ENCODE results near the gene TLL2.

Gene TLL2

DNA sequence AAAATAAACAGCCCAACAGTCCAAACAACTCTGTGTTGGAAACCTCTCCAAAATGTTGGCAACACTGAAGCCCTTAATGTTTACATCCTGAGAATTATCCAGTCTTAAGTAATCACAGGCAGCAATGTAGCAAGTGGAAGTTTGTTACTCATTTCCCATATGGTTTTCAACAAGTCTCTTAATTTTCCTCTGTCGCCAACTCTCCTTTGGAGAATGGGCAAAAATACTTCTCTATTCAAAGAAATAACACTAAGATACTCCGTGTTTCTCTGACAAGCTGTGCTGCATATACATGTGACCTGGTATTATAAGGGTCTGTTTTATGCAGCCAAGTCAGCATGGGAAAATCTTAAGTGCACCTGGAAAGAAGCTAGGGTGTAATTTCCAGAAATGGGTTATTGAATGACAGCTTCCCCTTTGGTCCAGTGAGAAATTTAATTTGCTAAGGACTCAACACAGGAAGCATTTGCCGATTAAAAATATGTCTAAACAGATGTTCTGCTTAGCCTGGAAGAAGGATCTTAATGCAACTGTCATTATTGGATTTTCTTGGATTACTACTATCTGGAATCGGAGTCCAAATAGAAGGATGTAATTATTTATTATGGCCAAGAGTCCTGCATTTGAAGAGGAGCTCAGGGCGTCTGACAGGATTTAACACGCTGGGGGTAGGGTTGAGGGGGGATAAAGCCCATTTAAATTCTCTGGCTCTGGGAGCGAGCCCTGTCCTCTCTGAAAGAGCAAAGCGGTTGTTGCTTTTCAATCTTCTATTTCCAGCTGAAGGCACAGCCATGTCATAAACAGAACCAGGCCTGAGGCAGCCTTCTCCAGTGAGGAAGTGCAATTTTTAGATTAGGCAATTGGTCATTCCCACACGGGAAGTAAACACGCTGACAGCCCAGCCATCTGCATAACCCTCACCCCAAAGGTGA lies 73.1 kb downstream of the TLL2 start:
- H3K9ac ChIP-seq (ENCODE audit: low read depth, low read length): no peak overlapping the region
- no peak overlapping the region for H3K4me2 ChIP-seq (ENCODE audit: low read length)
- no peaks in the 10 kb centered on the region for H3K4me1 ChIP-seq (ENCODE audit: control insufficient read depth, insufficient read depth, low read length)
- no peaks in the 10 kb centered on the region for H3K9me3 ChIP-seq (replicated peaks; ENCODE audit: low read length)
- H3K27me3 ChIP-seq (ENCODE audit: control insufficient read depth, insufficient read depth, low read length): peaks cover 4% of the 10 kb centered on the region
- no peaks in the 10 kb centered on the region for H3K36me3 ChIP-seq (ENCODE audit: insufficient read depth, low read length)
- H3K4me3 ChIP-seq (ENCODE audit: low read length): no peak overlapping the region

DNA sequence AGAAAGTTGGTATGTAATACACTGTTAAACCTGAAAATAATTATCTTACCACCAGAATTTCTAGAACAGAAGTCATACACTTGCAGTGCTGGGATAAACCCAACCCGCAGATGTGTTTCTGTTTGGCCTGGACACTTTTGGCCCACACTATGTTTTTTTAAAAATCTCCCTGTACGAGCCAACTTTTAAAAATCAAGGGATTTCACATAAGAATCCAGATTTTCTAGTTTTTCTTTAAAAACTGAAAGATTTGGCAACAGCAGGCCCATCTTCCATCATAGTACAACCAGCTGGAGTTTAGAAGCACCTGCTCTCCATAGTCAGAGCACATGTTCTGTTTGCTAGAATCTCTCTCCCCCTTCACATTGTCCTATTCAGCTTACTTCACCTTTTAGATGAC lies 74.0 kb downstream of the TLL2 start:
- H3K9ac ChIP-seq (ENCODE audit: low read depth, low read length): no peak overlapping the region
- H3K36me3 ChIP-seq (ENCODE audit: insufficient read depth, low read length): no peaks in the 10 kb centered on the region
- H3K9me3 ChIP-seq (replicated peaks; ENCODE audit: low read length): no peaks in the 10 kb centered on the region
- H3K4me1 ChIP-seq (ENCODE audit: control insufficient read depth, insufficient read depth, low read length): no peaks in the 10 kb centered on the region
- H3K4me3 ChIP-seq (ENCODE audit: low read length): no peak overlapping the region
- H3K27me3 ChIP-seq (ENCODE audit: control insufficient read depth, insufficient read depth, low read length): peaks cover 4% of the 10 kb centered on the region
- H3K4me2 ChIP-seq (ENCODE audit: low read length): no peak overlapping the region

DNA sequence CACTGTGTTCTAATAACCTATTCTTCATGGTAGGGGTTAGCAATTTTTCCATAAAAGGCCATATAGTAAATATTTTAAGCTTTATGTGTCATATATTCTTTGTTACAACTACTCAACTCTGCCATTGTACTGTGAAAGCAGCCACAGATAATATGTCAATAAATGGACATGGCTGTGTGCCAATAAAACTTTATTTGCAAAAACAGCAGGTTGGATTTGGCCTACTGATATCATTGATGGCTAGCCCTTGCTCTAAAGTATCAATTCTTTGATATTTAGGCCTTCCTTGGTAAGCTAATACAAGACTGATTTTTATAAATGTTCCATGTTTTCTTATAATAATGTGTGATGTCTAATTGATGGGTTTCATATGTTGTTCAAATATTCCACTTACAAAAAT lies 77.7 kb downstream of the TLL2 start:
- H3K4me2 ChIP-seq (ENCODE audit: low read length): no peak overlapping the region
- H3K27me3 ChIP-seq (ENCODE audit: control insufficient read depth, insufficient read depth, low read length): no peaks in the 10 kb centered on the region
- no peaks in the 10 kb centered on the region for H3K36me3 ChIP-seq (ENCODE audit: insufficient read depth, low read length)
- no peak overlapping the region for H3K9ac ChIP-seq (ENCODE audit: low read depth, low read length)
- H3K4me3 ChIP-seq (ENCODE audit: low read length): no peak overlapping the region
- no peaks in the 10 kb centered on the region for H3K9me3 ChIP-seq (replicated peaks; ENCODE audit: low read length)
- no peaks in the 10 kb centered on the region for H3K4me1 ChIP-seq (ENCODE audit: control insufficient read depth, insufficient read depth, low read length)

DNA sequence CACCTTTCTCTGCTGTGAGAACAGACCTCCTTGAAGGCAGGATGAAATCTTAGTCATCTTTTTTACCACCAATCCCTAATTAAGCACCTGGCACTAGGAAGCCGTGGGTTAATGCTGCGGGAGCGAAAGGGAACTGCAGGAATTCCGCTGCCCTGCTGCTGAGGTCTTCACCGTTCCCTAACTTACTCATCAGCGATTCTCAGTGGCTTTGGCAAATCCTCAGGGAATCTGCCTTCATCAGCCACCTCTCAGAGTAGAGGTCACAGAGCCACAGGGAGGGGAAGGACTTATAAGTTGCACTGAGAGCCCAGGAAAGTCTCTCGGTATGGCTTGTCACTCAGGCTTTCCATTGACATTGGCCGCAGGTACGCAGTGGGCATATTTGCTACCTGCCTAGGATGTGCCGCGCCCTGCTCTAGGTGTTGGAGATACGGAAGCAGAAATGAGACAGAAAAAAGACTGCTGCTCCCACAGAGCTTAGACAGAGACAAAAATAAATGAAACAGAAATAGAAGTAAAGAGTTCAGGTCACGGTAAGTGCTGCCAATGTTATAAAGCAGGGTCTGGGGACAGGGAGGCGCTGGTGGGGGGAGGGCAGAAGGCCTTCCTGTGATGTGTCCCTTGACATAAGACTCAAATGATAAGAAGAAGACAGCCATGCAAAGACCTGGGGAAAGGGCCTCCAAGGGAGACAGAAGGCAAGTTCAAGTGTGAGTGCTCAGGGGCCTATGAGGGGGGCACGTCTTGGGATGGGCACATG lies 82.3 kb downstream of the TLL2 start:
- Histone ChIP-seq H3K36me3 (ENCODE audit: insufficient read depth, low read length) (no peaks in the 10 kb centered on the region), H3K9ac (ENCODE audit: low read depth, low read length) (no peak overlapping the region), H3K4me1 (ENCODE audit: control insufficient read depth, insufficient read depth, low read length) (no peaks in the 10 kb centered on the region), H3K4me3 (ENCODE audit: low read length) (no peak overlapping the region), H3K4me2 (ENCODE audit: low read length) (no peak overlapping the region), H3K9me3 (replicated peaks; ENCODE audit: low read length) (no peaks in the 10 kb centered on the region), H3K27me3 (ENCODE audit: control insufficient read depth, insufficient read depth, low read length) (no peaks in the 10 kb centered on the region)

DNA sequence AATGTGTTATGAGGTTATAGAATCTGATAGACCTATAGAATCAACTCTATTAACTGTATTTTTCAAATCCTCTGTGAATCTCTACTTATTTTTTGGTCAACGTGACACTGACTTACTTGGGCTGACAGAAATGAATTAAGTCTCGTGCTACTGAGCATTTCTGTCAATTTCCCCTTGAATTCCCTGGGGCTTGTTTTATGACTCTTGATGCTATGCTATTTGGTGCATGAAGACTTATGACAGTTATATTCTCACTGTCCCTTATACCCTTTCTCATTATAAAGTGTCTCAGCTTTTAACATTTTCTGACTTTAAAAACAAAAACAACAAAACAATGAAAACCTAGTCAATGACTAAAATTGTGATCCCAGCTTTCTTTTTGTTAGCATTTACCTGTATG lies 86.4 kb downstream of the TLL2 start:
- Histone ChIP-seq H3K27me3 (ENCODE audit: control insufficient read depth, insufficient read depth, low read length) (no peaks in the 10 kb centered on the region), H3K36me3 (ENCODE audit: insufficient read depth, low read length) (no peaks in the 10 kb centered on the region), H3K9me3 (replicated peaks; ENCODE audit: low read length) (no peaks in the 10 kb centered on the region), H3K9ac (ENCODE audit: low read depth, low read length) (no peak overlapping the region), H3K4me2 (ENCODE audit: low read length) (no peak overlapping the region), H3K4me3 (ENCODE audit: low read length) (no peak overlapping the region), H3K4me1 (ENCODE audit: control insufficient read depth, insufficient read depth, low read length) (no peaks in the 10 kb centered on the region)

DNA sequence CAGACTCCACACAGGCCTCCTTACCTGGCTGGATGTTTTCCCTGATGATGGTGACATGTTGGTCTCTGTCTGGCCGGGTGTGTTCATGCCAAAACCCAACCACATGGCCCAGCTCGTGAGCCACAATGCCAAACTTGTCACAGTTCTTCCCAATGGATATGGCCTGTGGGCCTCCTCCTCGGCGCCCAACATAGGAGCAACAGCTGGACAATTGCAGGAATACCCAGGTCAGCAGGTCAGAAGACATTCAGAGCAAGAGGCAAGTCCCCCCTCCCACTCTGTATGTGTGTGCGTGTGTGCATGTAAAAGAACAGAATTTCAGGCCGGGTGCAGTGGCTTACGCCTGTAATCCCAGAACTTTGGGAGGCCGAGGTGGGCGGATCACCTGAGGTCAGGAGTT lies 91.2 kb downstream of the TLL2 start:
- no peaks in the 10 kb centered on the region for H3K9me3 ChIP-seq (replicated peaks; ENCODE audit: low read length)
- H3K9ac ChIP-seq (ENCODE audit: low read depth, low read length): no peak overlapping the region
- H3K27me3 ChIP-seq (ENCODE audit: control insufficient read depth, insufficient read depth, low read length): no peaks in the 10 kb centered on the region
- H3K4me1 ChIP-seq (ENCODE audit: control insufficient read depth, insufficient read depth, low read length): no peaks in the 10 kb centered on the region
- H3K4me3 ChIP-seq (ENCODE audit: low read length): no peak overlapping the region
- H3K4me2 ChIP-seq (ENCODE audit: low read length): no peak overlapping the region
- H3K36me3 ChIP-seq (ENCODE audit: insufficient read depth, low read length): no peaks in the 10 kb centered on the region

DNA sequence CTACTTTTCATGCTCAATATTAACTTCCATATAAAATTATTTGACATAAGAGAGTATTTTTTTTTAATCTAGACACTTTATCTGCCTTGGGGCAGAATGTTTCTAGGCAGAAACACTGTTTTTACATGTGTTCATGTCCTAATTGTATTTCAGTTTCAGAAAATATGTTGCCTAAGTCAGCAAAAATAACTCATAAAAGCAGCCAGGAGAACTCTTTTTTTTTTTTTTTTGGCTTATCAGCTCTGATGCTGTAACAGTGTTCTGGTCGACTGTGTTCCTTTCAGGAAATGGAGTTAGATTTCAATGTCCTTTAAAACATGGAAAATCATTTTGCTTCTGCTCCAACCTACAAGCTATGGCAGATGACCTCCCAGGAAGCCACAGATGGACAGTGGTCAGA lies 91.7 kb downstream of the TLL2 start:
- Histone ChIP-seq H3K4me3 (ENCODE audit: low read length) (no peak overlapping the region), H3K4me2 (ENCODE audit: low read length) (no peak overlapping the region), H3K4me1 (ENCODE audit: control insufficient read depth, insufficient read depth, low read length) (no peaks in the 10 kb centered on the region), H3K36me3 (ENCODE audit: insufficient read depth, low read length) (no peaks in the 10 kb centered on the region), H3K9ac (ENCODE audit: low read depth, low read length) (no peak overlapping the region), H3K9me3 (replicated peaks; ENCODE audit: low read length) (no peaks in the 10 kb centered on the region), H3K27me3 (ENCODE audit: control insufficient read depth, insufficient read depth, low read length) (no peaks in the 10 kb centered on the region)

DNA sequence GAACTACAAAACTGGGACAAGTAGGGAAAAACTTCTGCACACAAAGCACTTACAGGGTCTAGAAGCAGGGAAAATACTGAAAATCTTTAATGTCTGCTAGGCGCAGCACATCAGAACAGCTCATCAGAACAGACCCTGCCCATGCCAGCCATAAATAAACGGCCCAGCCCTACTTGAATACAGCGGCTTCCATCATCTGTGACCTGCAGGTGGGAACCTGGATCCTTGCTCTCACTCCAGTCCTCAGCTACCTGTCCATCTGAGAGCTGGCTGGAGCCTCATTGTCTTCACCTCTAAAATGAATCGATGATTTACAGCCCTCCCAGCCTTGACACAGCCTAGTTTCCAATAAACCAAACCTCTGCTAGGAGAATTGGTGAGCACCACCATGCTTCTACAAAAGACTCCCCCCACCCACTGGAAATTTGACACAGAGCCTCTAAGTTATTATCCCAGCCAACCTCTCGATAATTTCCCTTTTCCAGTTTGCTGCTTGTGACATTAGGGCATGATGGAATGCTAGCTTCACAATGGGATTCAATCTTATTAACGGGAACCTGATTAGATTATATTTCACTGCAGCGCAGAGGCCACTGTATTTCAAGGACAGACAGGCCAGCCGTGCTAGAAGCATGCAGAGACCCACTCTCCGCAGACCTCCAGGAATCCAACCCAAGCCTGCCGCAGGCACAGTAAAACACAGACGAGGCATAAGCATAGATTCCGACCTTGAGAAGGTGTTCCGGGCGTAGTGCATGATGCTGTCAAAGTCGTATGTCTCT lies 93.3 kb downstream of the TLL2 start:
- Histone ChIP-seq H3K4me3 (ENCODE audit: low read length) (no peak overlapping the region), H3K4me2 (ENCODE audit: low read length) (no peak overlapping the region), H3K9me3 (replicated peaks; ENCODE audit: low read length) (no peaks in the 10 kb centered on the region), H3K36me3 (ENCODE audit: insufficient read depth, low read length) (no peaks in the 10 kb centered on the region), H3K27me3 (ENCODE audit: control insufficient read depth, insufficient read depth, low read length) (peaks cover 4% of the 10 kb centered on the region), H3K9ac (ENCODE audit: low read depth, low read length) (no peak overlapping the region), H3K4me1 (ENCODE audit: control insufficient read depth, insufficient read depth, low read length) (no peaks in the 10 kb centered on the region)

DNA sequence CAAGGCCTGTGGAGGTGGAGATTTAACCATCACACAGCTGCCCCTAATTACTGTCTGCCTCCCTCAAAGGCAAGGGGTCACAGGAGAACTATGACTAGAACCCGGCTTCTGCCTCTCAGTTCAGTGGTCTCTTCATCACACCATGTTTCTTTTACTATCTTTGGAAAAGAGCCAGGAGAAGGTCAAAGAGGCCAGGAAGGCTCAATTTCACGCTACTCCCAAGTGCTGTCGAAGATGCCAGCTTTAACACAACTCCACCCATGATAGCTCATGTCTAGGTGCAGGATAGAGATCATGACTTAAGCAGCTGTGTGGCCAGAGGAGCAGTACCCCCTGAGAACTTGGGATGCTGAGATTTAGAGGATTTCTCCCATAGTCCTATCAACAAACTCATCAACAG lies 94.4 kb downstream of the TLL2 start:
- H3K4me3 ChIP-seq (ENCODE audit: low read length): no peak overlapping the region

DNA sequence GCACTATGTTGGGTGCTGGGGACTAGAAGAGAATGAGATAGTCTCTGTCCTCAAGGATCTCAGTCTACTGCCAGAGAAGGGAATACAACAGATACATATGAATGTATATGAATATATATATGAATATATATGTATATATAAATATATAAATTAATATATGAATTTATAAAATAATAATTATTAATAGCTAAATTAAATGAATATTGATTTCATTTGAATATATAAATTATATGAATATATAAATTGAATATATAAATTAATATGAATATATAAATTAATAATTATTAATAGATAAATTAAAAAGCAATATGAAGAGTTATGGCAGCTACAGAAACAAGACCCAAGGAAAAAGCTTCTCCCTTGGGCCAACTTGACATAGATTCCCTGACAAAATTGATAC lies 95.1 kb downstream of the TLL2 start:
- H3K4me1 ChIP-seq (ENCODE audit: control insufficient read depth, insufficient read depth, low read length): no peaks in the 10 kb centered on the region
- H3K36me3 ChIP-seq (ENCODE audit: insufficient read depth, low read length): no peaks in the 10 kb centered on the region
- H3K9ac ChIP-seq (ENCODE audit: low read depth, low read length): no peak overlapping the region
- no peak overlapping the region for H3K4me2 ChIP-seq (ENCODE audit: low read length)
- no peak overlapping the region for H3K4me3 ChIP-seq (ENCODE audit: low read length)
- H3K9me3 ChIP-seq (replicated peaks; ENCODE audit: low read length): no peaks in the 10 kb centered on the region
- H3K27me3 ChIP-seq (ENCODE audit: control insufficient read depth, insufficient read depth, low read length): peaks cover 22% of the 10 kb centered on the region

More for the DNA sequence above, 94.4 kb downstream of the TLL2 start:
- Histone ChIP-seq H3K4me2 (ENCODE audit: low read length) (no peak overlapping the region), H3K27me3 (ENCODE audit: control insufficient read depth, insufficient read depth, low read length) (peaks cover 14% of the 10 kb centered on the region), H3K4me1 (ENCODE audit: control insufficient read depth, insufficient read depth, low read length) (no peaks in the 10 kb centered on the region), H3K36me3 (ENCODE audit: insufficient read depth, low read length) (no peaks in the 10 kb centered on the region), H3K9ac (ENCODE audit: low read depth, low read length) (no peak overlapping the region), H3K9me3 (replicated peaks; ENCODE audit: low read length) (no peaks in the 10 kb centered on the region)

DNA sequence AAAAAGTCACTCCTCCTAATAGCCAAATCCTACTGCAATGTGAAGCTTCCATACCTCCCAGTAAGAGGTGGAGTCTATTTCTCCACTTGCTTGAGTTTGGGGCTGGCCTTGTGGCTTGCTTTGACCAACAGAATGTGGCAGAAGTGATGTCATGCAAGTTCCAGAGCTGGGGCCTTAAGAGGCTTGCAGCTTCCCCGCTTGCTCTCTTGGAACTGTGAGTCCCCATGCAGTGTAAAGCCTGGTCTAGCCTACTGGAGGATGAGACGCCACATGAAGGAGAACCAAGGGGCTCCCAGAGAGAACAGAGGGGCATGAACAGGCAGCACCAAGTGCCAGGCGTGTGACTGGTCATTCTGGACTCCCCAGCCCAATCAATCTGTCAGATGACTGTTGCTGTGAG lies 96.3 kb downstream of the TLL2 start:
- H3K9ac ChIP-seq (ENCODE audit: low read depth, low read length): no peak overlapping the region
- no peak overlapping the region for H3K4me2 ChIP-seq (ENCODE audit: low read length)
- H3K27me3 ChIP-seq (ENCODE audit: control insufficient read depth, insufficient read depth, low read length): peaks cover 32% of the 10 kb centered on the region
- no peaks in the 10 kb centered on the region for H3K9me3 ChIP-seq (replicated peaks; ENCODE audit: low read length)
- H3K4me1 ChIP-seq (ENCODE audit: control insufficient read depth, insufficient read depth, low read length): no peaks in the 10 kb centered on the region
- no peak overlapping the region for H3K4me3 ChIP-seq (ENCODE audit: low read length)
- H3K36me3 ChIP-seq (ENCODE audit: insufficient read depth, low read length): no peaks in the 10 kb centered on the region

Data from skeletal muscle satellite cell (primary cell).